ENCODE data around the gene ARSB.
A peak's percentile ranks its signal among the peaks of the same experiment; 100 is the strongest.

The ARSB gene

DNA sequence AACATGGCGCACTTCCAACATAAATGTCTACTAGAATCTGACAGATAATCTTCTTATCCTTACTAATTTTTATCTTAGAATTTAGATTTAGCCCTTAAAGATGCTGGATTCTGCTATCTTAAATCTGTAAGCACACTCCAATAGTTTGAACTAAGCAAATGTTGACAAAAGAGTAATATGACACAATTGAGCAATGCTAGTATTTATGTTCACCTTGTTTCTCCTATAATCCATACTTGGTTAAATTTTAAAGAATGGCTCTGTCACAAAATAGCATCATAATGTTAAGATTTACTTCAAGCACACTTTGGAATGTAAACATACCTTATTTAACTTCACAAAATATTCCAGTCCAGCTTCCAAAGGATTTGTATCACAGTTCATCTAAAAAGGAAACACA lies 38.8 kb upstream of the ARSB start:
- H3K4me3 ChIP-seq (ENCODE audit: low read depth, low read length), result no peak overlapping the region
- TF ChIP-seq, protein P1, sequence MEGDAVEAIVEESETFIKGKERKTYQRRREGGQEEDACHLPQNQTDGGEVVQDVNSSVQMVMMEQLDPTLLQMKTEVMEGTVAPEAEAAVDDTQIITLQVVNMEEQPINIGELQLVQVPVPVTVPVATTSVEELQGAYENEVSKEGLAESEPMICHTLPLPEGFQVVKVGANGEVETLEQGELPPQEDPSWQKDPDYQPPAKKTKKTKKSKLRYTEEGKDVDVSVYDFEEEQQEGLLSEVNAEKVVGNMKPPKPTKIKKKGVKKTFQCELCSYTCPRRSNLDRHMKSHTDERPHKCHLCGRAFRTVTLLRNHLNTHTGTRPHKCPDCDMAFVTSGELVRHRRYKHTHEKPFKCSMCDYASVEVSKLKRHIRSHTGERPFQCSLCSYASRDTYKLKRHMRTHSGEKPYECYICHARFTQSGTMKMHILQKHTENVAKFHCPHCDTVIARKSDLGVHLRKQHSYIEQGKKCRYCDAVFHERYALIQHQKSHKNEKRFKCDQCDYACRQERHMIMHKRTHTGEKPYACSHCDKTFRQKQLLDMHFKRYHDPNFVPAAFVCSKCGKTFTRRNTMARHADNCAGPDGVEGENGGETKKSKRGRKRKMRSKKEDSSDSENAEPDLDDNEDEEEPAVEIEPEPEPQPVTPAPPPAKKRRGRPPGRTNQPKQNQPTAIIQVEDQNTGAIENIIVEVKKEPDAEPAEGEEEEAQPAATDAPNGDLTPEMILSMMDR (IDR thresholded peaks at IDR 0.05; ENCODE audit: low read depth, low read length), result no peak

DNA sequence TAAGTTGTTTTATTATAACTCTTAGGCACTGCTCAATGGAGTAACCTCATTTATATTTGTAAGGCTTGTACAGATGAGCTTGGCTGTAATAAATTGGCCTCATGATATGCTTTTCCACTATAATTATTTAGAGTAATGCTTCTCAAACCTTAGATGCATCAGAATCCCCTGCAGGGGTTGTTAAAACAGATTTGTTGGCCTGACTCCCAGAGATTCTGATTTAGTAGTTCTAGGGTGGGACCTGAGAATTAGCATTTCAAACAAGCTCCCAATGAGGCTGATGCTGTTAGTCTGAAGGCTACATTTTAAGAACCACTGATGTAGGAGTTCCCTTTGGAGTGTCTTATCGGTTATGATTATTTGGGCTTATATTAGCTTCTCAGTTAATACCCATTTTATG lies 38.2 kb upstream of the ARSB start:
- TF ChIP-seq, protein P1 (IDR thresholded peaks at IDR 0.05; ENCODE audit: low read depth, low read length), result no peak
- no peak overlapping the region for H3K4me3 ChIP-seq (ENCODE audit: low read depth, low read length)

DNA sequence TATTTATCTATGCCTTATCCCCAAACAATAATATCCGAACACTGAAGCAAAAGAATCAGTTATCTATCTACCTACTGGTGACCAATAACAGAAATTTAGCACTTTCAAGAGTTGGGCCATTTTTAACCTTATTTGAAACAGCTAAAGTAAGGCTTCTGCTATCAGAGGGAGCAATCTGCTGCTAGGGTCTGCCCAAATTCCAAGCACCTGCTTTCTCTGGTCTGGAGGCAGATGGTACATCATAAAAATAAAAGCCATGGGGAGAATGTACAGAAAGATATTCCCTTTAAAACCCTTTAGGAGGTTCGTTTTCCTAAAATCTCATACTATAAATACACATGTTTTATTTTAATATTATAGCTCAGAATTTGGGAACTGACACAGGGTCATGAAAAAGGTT lies 37.7 kb upstream of the ARSB start:
- no peak overlapping the region for H3K4me3 ChIP-seq (ENCODE audit: low read depth, low read length)
- TF ChIP-seq, protein P1 (IDR thresholded peaks at IDR 0.05; ENCODE audit: low read depth, low read length), result no peak

DNA sequence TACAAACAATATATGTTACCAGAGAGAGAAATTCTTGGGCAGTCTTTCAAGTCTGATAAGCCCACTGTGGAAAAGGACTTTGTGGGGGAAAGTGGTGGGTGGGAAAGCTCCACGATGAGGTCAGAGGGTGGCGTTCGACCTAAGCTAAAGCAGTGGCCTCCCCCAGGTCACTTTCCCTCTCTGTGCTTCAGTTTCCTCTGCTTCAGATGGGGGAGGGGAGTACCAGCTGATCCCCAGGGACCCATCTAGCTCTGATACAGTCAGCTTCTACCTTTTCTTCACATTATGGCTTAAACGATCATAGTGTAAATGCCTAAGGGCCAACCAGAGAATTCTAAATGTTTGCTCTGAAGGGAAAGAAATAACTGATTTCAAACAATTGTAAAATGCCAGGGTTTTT lies 36.6 kb upstream of the ARSB start:
- H3K4me3 ChIP-seq (ENCODE audit: low read depth, low read length), result no peak overlapping the region

DNA sequence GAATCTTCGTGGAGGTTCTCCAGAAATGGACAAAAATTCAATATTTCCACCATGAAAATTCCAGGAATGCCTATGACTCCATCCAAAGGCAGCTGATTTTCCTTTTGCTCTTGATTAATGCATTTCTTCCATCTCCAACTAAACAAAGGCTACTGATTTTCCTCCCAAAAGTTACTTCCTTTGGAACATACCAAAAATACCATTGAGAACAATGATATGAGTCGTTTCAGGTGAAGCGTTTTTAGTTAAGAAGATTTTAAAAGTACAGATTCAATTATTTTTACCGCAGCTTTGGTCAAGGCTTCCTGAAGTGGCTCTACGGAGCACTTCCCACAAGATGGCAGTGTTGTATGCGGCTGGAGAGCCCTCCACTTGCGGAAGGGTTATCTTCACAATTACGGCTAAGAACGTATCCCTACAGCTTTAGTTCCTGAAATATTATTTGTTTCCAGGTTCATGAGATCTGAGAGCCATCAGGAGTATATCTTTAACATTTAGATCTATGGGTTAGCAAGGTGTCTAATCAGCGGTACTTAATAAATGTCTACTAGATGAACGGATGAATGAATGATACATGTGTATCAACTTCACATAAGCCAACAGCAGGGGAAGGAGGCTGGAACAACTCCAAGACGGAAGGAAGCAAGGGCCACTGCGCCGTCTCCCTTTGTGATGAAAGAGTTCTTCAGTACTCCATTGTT lies 35.9 kb upstream of the ARSB start:
- TF ChIP-seq, protein P1 (IDR thresholded peaks at IDR 0.05; ENCODE audit: low read depth, low read length), result peak; percentile 76
- H3K4me3 ChIP-seq (ENCODE audit: low read depth, low read length), result peak overlapping the region; percentile 25

More for the DNA sequence above, 36.6 kb upstream of the ARSB start:
- TF ChIP-seq, protein P1 (IDR thresholded peaks at IDR 0.05; ENCODE audit: low read depth, low read length), result no peak

DNA sequence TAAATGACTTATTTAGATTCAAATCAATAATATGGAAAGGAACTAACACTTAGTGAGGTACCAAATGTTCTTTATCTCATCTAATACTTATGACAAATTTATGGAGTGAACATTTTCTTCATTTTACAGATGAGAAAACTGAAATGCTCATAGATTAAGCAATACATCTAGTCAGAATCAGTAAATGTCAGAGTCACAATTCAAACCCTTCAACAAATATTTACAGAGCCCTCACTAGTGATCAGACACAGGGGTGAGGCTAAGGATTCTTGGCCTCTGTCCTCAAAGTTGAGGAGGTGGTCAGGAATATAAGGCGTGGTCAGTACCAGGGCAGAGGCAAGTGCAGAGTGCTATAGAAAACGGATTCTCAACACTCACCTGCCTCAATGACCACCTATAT lies 29.5 kb upstream of the ARSB start:
- TF ChIP-seq, protein P1 (IDR thresholded peaks at IDR 0.05; ENCODE audit: low read depth, low read length), result no peak
- H3K4me3 ChIP-seq (ENCODE audit: low read depth, low read length), result no peak overlapping the region

DNA sequence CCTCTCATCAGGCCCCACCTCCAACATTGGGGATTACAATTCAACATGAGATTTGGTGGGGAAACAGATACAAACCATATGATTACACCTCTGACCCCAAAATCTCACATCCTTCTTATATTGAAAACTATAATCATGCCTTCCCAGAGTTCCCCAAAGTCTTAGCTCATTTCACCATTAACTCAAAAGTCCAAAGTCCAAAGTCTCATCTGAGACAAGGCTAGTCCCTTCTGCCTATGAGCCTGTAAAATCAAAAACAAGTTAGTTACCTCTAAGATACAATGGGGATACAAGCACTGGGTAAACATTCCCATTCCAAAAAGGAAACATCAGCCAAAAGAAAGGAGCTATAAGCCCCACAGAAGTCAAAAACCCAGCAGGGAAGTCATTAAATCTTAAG lies 26.8 kb upstream of the ARSB start:
- TF ChIP-seq, protein P1 (IDR thresholded peaks at IDR 0.05; ENCODE audit: low read depth, low read length), result no peak
- no peak overlapping the region for H3K4me3 ChIP-seq (ENCODE audit: low read depth, low read length)

Data from WI38 (cell line).